Measurements from ENCODE around the gene GAS2L3. TPM values are rescaled to one million over a fixed set of nuclear protein-coding genes. Genes with fewer than 3 reads are reported as not detected.

GAS2L3 gene
- total RNA-seq, 1 experiment from 2014 or later = 27.2 TPM

- H3K4me3 Mint-ChIP-seq (ENCODE audit: unreplicated experiment) = no peak overlapping the region
- DNase-seq = no peak
- H3K27me3 ChIP-seq (replicated peaks; ENCODE audit: control insufficient read depth, insufficient read depth, low read length) = no peaks in the 10 kb centered on the region
- POLR2A ChIA-PET = no interaction called here
- BruUV-seq (replicated peaks) = no TSS peak
- H3K9me3 Mint-ChIP-seq (ENCODE audit: unreplicated experiment) = no peaks in the 10 kb centered on the region
- H3K4me1 ChIP-seq = no peaks in the 10 kb centered on the region
- intact Hi-C loops (cut with micrococcal nuclease; ENCODE audit: unreplicated experiment) = no loop called here
- H3K4me3 ChIP-seq (ENCODE audit: low read depth, low read length) = no peak overlapping the region
- H3K36me3 Mint-ChIP-seq (ENCODE audit: insufficient read depth, unreplicated experiment) = no peaks in the 10 kb centered on the region
- CTCF ChIA-PET = no interaction called here
- no peak for TF ChIP-seq CTCF (IDR thresholded peaks at IDR 0.05; ENCODE audit: insufficient read depth in 1 of 2, low read depth in 1 of 2, low read length in 1 of 2, severe bottlenecking in 1 of 2, unreplicated experiment in 1 of 2)
- H3K9me3 ChIP-seq = no peaks in the 10 kb centered on the region
- H3K27ac Mint-ChIP-seq (ENCODE audit: unreplicated experiment) = no peak overlapping the region
- no peaks in the 10 kb centered on the region for H3K4me1 Mint-ChIP-seq (ENCODE audit: low read depth, unreplicated experiment)
- H3K36me3 ChIP-seq (ENCODE audit: control insufficient read depth, insufficient read depth, low read length) = no peaks in the 10 kb centered on the region
- H3K27me3 Mint-ChIP-seq (ENCODE audit: insufficient read depth, unreplicated experiment) = peaks cover 19% of the 10 kb centered on the region
Observed at GRCh38 chr12:100529756-100530350, 43.6 kb upstream of the GAS2L3 start.

GRCh38 chr12:100533376-100533775 is 40.1 kb upstream of the GAS2L3 start:
- Histone ChIP-seq H3K4me3 (ENCODE audit: low read depth, low read length) (no peak overlapping the region), H3K4me1 (no peaks in the 10 kb centered on the region), H3K9me3 (no peaks in the 10 kb centered on the region), H3K27me3 (replicated peaks; ENCODE audit: control insufficient read depth, insufficient read depth, low read length) (no peaks in the 10 kb centered on the region), H3K36me3 (ENCODE audit: control insufficient read depth, insufficient read depth, low read length) (no peaks in the 10 kb centered on the region)
- H3K4me1 Mint-ChIP-seq (ENCODE audit: low read depth, unreplicated experiment) = no peaks in the 10 kb centered on the region
- no peak for DNase-seq
- intact Hi-C loops (cut with micrococcal nuclease; ENCODE audit: unreplicated experiment) = no loop called here
- H3K27me3 Mint-ChIP-seq (ENCODE audit: insufficient read depth, unreplicated experiment) = peaks cover 20% of the 10 kb centered on the region
- no peak overlapping the region for H3K27ac Mint-ChIP-seq (ENCODE audit: unreplicated experiment)
- no peak overlapping the region for H3K4me3 Mint-ChIP-seq (ENCODE audit: unreplicated experiment)
- H3K36me3 Mint-ChIP-seq (ENCODE audit: insufficient read depth, unreplicated experiment) = no peaks in the 10 kb centered on the region
- ChIA-PET CTCF (no interaction called here), POLR2A (no interaction called here)
- no peak for TF ChIP-seq CTCF (IDR thresholded peaks at IDR 0.05; ENCODE audit: insufficient read depth in 1 of 2, low read depth in 1 of 2, low read length in 1 of 2, severe bottlenecking in 1 of 2, unreplicated experiment in 1 of 2)
- no peaks in the 10 kb centered on the region for H3K9me3 Mint-ChIP-seq (ENCODE audit: unreplicated experiment)
- BruUV-seq (replicated peaks) = no TSS peak

GRCh38 chr12:100534625-100535227 is 38.8 kb upstream of the GAS2L3 start:
- no peaks in the 10 kb centered on the region for H3K27me3 ChIP-seq (replicated peaks; ENCODE audit: control insufficient read depth, insufficient read depth, low read length)
- no peaks in the 10 kb centered on the region for H3K4me1 ChIP-seq
- BruUV-seq (replicated peaks) = no TSS peak
- H3K9me3 ChIP-seq = no peaks in the 10 kb centered on the region
- H3K27me3 Mint-ChIP-seq (ENCODE audit: insufficient read depth, unreplicated experiment) = peaks cover 14% of the 10 kb centered on the region
- intact Hi-C loops (cut with micrococcal nuclease; ENCODE audit: unreplicated experiment) = no loop called here
- ChIA-PET CTCF (no interaction called here), POLR2A (no interaction called here)
- no peak for TF ChIP-seq CTCF (IDR thresholded peaks at IDR 0.05; ENCODE audit: insufficient read depth in 1 of 2, low read depth in 1 of 2, low read length in 1 of 2, severe bottlenecking in 1 of 2, unreplicated experiment in 1 of 2)
- no peak overlapping the region for H3K4me3 Mint-ChIP-seq (ENCODE audit: unreplicated experiment)
- H3K4me3 ChIP-seq (ENCODE audit: low read depth, low read length) = no peak overlapping the region
- H3K9me3 Mint-ChIP-seq (ENCODE audit: unreplicated experiment) = no peaks in the 10 kb centered on the region
- no peak for DNase-seq
- no peaks in the 10 kb centered on the region for H3K36me3 ChIP-seq (ENCODE audit: control insufficient read depth, insufficient read depth, low read length)
- H3K4me1 Mint-ChIP-seq (ENCODE audit: low read depth, unreplicated experiment) = no peaks in the 10 kb centered on the region
- no peak overlapping the region for H3K27ac Mint-ChIP-seq (ENCODE audit: unreplicated experiment)
- no peaks in the 10 kb centered on the region for H3K36me3 Mint-ChIP-seq (ENCODE audit: insufficient read depth, unreplicated experiment)
